Astrocyte of the cerebellum (primary cell): Measurements from ENCODE around the gene OLFM2.

Experiments used
- DNase-seq: peaks from one replicate; pipeline ENCODE4 v3.0.0-alpha.2; 2011; ENCODE audit warnings: low read depth
- H3K4me3 ChIP-seq: 2 replicates; pipeline ENCODE4 v1.5.1; 2011; ENCODE audit warnings: mild to moderate bottlenecking, low read depth, low read length, moderate library complexity
- CTCF ChIP-seq: IDR thresholded peaks from 2 replicates; pipeline ENCODE4 v1.5.1; 2012; ENCODE audit warnings: low read length, low read depth, moderate library complexity, mild to moderate bottlenecking; ENCODE audit errors: missing control alignments
- in situ Hi-C: cut with HindIII; loops from 2 replicates; pipeline ENCODE4 v1.10.0; 2017; ENCODE audit warnings: low sequenced_read_pairs

Gene OLFM2

DNA sequence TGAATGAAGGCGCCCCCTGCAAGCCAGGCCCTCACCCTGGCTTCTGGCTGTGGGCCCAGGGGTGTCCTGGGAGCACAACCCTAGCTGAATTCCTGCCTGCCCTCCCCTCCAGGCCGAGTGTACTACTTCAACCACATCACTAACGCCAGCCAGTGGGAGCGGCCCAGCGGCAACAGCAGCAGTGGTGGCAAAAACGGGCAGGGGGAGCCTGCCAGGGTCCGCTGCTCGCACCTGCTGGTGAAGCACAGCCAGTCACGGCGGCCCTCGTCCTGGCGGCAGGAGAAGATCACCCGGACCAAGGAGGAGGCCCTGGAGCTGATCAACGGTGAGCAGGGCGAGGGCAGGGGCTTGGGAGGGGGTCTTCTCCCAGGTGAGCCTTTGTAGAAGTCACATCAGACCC lies 98.0 kb downstream of the OLFM2 start:
- no peak for DNase-seq
- in situ Hi-C loops, result no loop called here
- no peak overlapping the region for H3K4me3 ChIP-seq
- no peak for TF ChIP-seq CTCF

DNA sequence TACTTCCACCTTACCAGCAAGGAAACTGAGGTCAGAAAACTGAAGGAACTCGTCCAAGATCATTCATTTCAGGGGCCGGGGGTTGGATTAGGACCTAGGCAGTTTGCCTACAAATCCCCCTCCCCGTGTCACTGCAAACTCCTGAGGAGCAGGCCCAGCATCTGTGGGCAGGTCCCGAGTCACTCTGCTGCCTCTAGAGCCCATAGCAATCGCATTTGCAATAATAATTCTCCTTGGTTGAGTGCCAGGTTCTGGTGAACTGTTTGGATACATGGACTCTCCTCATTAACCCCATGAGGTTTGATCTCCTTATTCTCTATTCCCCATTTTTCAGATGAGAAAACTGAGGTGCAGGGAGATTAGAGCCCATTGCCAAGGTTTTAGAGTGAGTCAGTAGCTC lies 100.3 kb downstream of the OLFM2 start:
- no peak for TF ChIP-seq CTCF
- DNase-seq, result peak; percentile 15
- in situ Hi-C loops, result no loop called here
- H3K4me3 ChIP-seq, result peak overlapping the region; percentile 91

DNA sequence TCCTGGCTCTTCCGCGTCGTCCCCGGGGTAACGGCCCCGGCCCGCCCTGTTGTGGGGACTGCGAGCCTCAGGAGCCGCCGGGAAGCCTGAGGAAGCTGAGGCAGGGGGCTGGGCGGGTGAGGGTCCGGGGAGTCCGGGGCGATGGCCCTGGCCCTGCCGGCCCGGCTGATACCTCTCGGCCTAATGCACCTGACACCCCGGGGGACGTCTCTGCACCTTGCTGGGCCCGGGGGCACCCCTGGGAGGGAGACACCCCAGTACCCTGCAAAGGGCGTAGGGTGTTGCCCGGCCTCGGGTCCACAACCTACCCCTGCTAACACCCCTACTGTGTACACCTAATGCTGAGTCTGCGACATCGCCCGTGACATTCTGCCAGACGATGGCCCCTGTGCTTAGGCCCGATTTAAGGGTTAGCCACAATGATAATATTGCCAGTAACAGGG lies 100.8 kb downstream of the OLFM2 start:
- no peak for TF ChIP-seq CTCF
- no peak for DNase-seq
- H3K4me3 ChIP-seq, result peak overlapping the region; percentile 91
- in situ Hi-C loops, result no loop called here

GRCh38 chr19:9834726-9835506 lies 101.4 kb downstream of the OLFM2 start, which contains the start of gene PIN1:
Gene PIN1, plus strand, starts transcription at chr19:9835318. Its CDS starts 27 bp downstream, at chr19:9835345.
- in situ Hi-C loops, result no loop called here
- TF ChIP-seq CTCF, result peak; percentile 61
- peak; percentile 96 for DNase-seq
- peak within 1 kb of the TSS; percentile 91 for H3K4me3 ChIP-seq

DNA sequence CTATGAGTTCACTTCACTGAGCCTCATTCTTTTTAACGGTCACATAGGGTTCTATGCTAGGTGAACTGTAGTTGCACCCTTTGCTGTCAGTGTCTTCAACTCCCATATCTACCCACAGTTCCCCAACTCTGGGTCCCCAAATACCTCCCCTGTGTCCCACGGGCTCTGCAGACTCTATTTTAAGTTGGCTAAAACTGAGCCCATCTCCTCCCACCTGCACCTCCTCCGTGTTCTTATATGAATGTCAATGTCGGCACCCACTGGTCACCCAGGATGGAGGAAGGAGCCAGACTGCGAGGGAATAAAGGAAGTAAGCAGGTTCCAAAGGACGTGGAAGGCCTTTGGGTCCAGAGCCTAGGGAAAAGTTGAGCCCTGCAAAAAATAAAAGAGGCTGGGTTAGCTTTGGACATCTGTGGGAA lies 102.0 kb downstream of the OLFM2 start:
- peak overlapping the region; percentile 91 for H3K4me3 ChIP-seq
- no peak for TF ChIP-seq CTCF
- no peak for DNase-seq
- in situ Hi-C loops, result no loop called here

- peak overlapping the region; percentile 98 for H3K4me3 ChIP-seq
- no peak for TF ChIP-seq CTCF
- in situ Hi-C loops, result no loop called here
- DNase-seq, result no peak
Measured at GRCh38 chr19:9828551-9829063, 107.7 kb downstream of the OLFM2 start.
